IMR-90 (cell line): ENCODE measurements around the gene SLFN12L.

ENCODE experiments used
- POLR2A ChIP-seq: IDR thresholded peaks from 2 replicates; pipeline ENCODE4 v1.6.1; 2012; ENCODE audit warnings: mild to moderate bottlenecking, low read depth, low read length
- RCOR1 ChIP-seq: IDR thresholded peaks from 2 replicates; pipeline ENCODE4 v1.6.1; 2012; ENCODE audit warnings: mild to moderate bottlenecking, low read length, improper control_type of control experiment; ENCODE audit not compliant: insufficient replicate concordance
- TF ChIP-seq, protein P1 (sequence below): conservative IDR thresholded peaks from 2 replicates; pipeline ENCODE4 v1.5.1; 2012; ENCODE audit warnings: mild to moderate bottlenecking, low read depth, low read length, improper control_type of control experiment
- TF ChIP-seq, protein P2 (sequence below): fragments of 150-350 bp; IDR thresholded peaks from 2 replicates; pipeline ENCODE4 v1.6.1; 2016; ENCODE audit warnings: low read depth, mild to moderate bottlenecking, low read length, moderate library complexity, borderline replicate concordance

DNA sequence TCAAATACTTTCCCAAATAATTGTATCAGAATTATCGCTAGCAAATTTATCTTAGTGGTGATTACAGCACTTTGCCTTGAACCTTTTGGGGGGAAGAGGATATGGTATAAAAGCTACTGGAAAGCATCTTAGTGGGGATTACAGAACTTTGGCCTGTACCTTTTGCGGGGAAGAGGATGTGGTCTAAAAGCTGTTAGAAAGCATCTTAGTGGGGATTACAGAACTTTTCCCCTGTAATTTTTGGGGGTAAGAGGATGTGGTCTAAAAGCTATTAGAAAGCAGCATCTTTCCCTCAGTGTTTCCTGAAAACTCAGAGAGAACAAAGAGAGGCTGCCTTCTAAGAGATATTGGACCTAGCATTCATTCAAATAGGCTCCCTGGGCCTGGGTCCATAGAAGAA is 109.2 kb downstream of the SLFN12L start:
- TF ChIP-seq, protein P1, sequence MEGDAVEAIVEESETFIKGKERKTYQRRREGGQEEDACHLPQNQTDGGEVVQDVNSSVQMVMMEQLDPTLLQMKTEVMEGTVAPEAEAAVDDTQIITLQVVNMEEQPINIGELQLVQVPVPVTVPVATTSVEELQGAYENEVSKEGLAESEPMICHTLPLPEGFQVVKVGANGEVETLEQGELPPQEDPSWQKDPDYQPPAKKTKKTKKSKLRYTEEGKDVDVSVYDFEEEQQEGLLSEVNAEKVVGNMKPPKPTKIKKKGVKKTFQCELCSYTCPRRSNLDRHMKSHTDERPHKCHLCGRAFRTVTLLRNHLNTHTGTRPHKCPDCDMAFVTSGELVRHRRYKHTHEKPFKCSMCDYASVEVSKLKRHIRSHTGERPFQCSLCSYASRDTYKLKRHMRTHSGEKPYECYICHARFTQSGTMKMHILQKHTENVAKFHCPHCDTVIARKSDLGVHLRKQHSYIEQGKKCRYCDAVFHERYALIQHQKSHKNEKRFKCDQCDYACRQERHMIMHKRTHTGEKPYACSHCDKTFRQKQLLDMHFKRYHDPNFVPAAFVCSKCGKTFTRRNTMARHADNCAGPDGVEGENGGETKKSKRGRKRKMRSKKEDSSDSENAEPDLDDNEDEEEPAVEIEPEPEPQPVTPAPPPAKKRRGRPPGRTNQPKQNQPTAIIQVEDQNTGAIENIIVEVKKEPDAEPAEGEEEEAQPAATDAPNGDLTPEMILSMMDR, result no peak
- TF ChIP-seq POLR2A (no peak), RCOR1 (no peak)
- TF ChIP-seq, protein P2, sequence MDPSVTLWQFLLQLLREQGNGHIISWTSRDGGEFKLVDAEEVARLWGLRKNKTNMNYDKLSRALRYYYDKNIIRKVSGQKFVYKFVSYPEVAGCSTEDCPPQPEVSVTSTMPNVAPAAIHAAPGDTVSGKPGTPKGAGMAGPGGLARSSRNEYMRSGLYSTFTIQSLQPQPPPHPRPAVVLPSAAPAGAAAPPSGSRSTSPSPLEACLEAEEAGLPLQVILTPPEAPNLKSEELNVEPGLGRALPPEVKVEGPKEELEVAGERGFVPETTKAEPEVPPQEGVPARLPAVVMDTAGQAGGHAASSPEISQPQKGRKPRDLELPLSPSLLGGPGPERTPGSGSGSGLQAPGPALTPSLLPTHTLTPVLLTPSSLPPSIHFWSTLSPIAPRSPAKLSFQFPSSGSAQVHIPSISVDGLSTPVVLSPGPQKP, result no peak
